Suprapubic skin (tissue), 4 donors: ENCODE data around the gene TMEM81. TPM values are rescaled to one million over a fixed set of nuclear protein-coding genes. Genes with fewer than 3 reads are reported as not detected.

Experiments used
- DNase-seq, 2 donors: peaks; one replicate each; pipeline ENCODE4 v3.0.0-alpha.2; 2019; ENCODE audit warnings: low spot score in 2 of 2
- H3K27ac ChIP-seq: fragments of 200-600 bp; sonication (generic); one replicate; pipeline ENCODE4 v1.5.1; 2019
- H3K27me3 ChIP-seq: fragments of 200-600 bp; sonication (generic); one replicate; pipeline ENCODE4 v1.5.1; 2019
- H3K36me3 ChIP-seq: fragments of 200-600 bp; sonication (generic); one replicate; pipeline ENCODE4 v1.5.1; 2019
- H3K4me1 ChIP-seq: fragments of 200-600 bp; sonication (generic); one replicate; pipeline ENCODE4 v1.5.1; 2019
- H3K4me3 ChIP-seq: fragments of 200-600 bp; sonication (generic); one replicate; pipeline ENCODE4 v1.5.1; 2019; ENCODE audit warnings: mild to moderate bottlenecking
- H3K9me3 ChIP-seq: fragments of 200-600 bp; sonication (generic); one replicate; pipeline ENCODE4 v1.5.1; 2019
- CTCF ChIP-seq, 2 donors: fragments of 200-600 bp in 1 of 2; fragments of 450-650 bp in 1 of 2; sonication (generic) in 1 of 2; IDR thresholded peaks; one replicate each; pipeline ENCODE4 v1.5.1; 2016 to 2019; ENCODE audit warnings: antibody characterized with exemption in 2 of 2, mild to moderate bottlenecking in 1 of 2, moderate library complexity in 1 of 2
- EP300 ChIP-seq: sonication (generic); formaldehyde crosslinking; IDR thresholded peaks from one replicate; pipeline ENCODE4 v1.6.1; 2017; ENCODE audit warnings: antibody characterized with exemption
- POLR2A ChIP-seq, 2 donors: fragments of 450-650 bp; IDR thresholded peaks; one replicate each; pipeline ENCODE4 v1.6.1; 2017; ENCODE audit warnings: antibody characterized with exemption in 2 of 2, mild to moderate bottlenecking in 2 of 2, moderate library complexity in 2 of 2
- POLR2AphosphoS5 ChIP-seq, 3 donors: sonication (generic); formaldehyde crosslinking; IDR thresholded peaks; one replicate each; pipeline ENCODE4 v1.6.1; 2017; ENCODE audit warnings: antibody characterized with exemption in 3 of 3
- WGBS: methylation state at CpG from one replicate; pipeline ENCODE4 v1.1.5; 2018; 5-methylcytosine and 5-hydroxymethylcytosine counted together
- total RNA-seq, 4 donors: library from RNA; depleted of rRNA; stranded (reverse); fragments of >200 nt; gene quantifications; one replicate each; pipeline ENCODE4 v1.1.0, GENCODE V29; 2016

The TMEM81 gene
- total RNA-seq, 4 donors from 2014 or later = 0.76 to 4.7 (median 2.8) TPM

GRCh38 chr1:205041998-205042910, 42.0 kb downstream of the TMEM81 start:
- H3K4me3 ChIP-seq = no peak overlapping the region
- H3K36me3 ChIP-seq = no peaks in the 10 kb centered on the region
- WGBS = 41% methylated on average over 13 of the region's 16 CpGs
- no peak for DNase-seq
- no peaks in the 10 kb centered on the region for H3K9me3 ChIP-seq
- TF ChIP-seq EP300 (no peak), POLR2AphosphoS5 (IDR thresholded peaks at IDR 0.05) (no peak), CTCF (IDR thresholded peaks at IDR 0.05) (no peak), POLR2A (IDR thresholded peaks at IDR 0.05) (no peak)
- H3K27ac ChIP-seq = no peak overlapping the region
- H3K27me3 ChIP-seq = peaks cover 69% of the 10 kb centered on the region
- H3K4me1 ChIP-seq = peaks cover 9% of the 10 kb centered on the region

- 40% methylated on average over 4 of the region's 4 CpGs for WGBS
- Histone ChIP-seq H3K27me3 (peaks cover 60% of the 10 kb centered on the region), H3K27ac (no peak overlapping the region), H3K9me3 (no peaks in the 10 kb centered on the region), H3K4me1 (peaks cover 9% of the 10 kb centered on the region), H3K4me3 (no peak overlapping the region), H3K36me3 (no peaks in the 10 kb centered on the region)
- no peak for DNase-seq
- no peak for TF ChIP-seq POLR2A (IDR thresholded peaks at IDR 0.05)
- no peak for TF ChIP-seq CTCF (IDR thresholded peaks at IDR 0.05)
Measured at GRCh38 chr1:205041001-205041715, 43.1 kb downstream of the TMEM81 start.

GRCh38 chr1:205038132-205038786, 46.0 kb downstream of the TMEM81 start:
- WGBS = 87% methylated on average over 4 of the region's 6 CpGs
- Histone ChIP-seq H3K4me1 (peaks cover 7% of the 10 kb centered on the region), H3K27ac (no peak overlapping the region), H3K9me3 (no peaks in the 10 kb centered on the region), H3K36me3 (no peaks in the 10 kb centered on the region), H3K4me3 (no peak overlapping the region), H3K27me3 (peaks cover 31% of the 10 kb centered on the region)
- TF ChIP-seq EP300 (no peak), POLR2AphosphoS5 (IDR thresholded peaks at IDR 0.05) (no peak), CTCF (IDR thresholded peaks at IDR 0.05) (no peak), POLR2A (IDR thresholded peaks at IDR 0.05) (no peak)
- no peak for DNase-seq

GRCh38 chr1:205037539-205037938, 46.7 kb downstream of the TMEM81 start:
- no peaks in the 10 kb centered on the region for H3K36me3 ChIP-seq
- no peak for DNase-seq
- 89% methylated on average over 9 of the region's 9 CpGs for WGBS
- H3K4me1 ChIP-seq = no peaks in the 10 kb centered on the region
- H3K27ac ChIP-seq = no peak overlapping the region
- H3K27me3 ChIP-seq = peaks cover 23% of the 10 kb centered on the region
- TF ChIP-seq CTCF (IDR thresholded peaks at IDR 0.05) (no peak), POLR2AphosphoS5 (IDR thresholded peaks at IDR 0.05) (no peak), POLR2A (IDR thresholded peaks at IDR 0.05) (no peak), EP300 (no peak)
- H3K9me3 ChIP-seq = no peaks in the 10 kb centered on the region
- H3K4me3 ChIP-seq = no peak overlapping the region

Other genes with a start within 250 kb of the TMEM81 start
- 10 to 100 TPM; 12.7 to 41.7 (median 19.2) TPM for gene NFASC, start 213.6 kb downstream of the TMEM81 start, total RNA-seq
- gene CNTN2, start 41.2 kb downstream of the TMEM81 start, total RNA-seq = 10 to 100 TPM in 1 of 4 donors, 1 to 10 TPM in 1, under 1 TPM in 2; 0.68 to 13.3 (median 1.7) TPM
- 10 to 100 TPM; 12.8 to 21.5 (median 19.0) TPM for gene RBBP5, start 37.5 kb upstream of the TMEM81 start, total RNA-seq
- gene DSTYK, start 127.2 kb upstream of the TMEM81 start, total RNA-seq = 10 to 100 TPM; 12.3 to 19.5 (median 17.4) TPM
- gene TMCC2, start 143.5 kb upstream of the TMEM81 start, total RNA-seq = 1 to 10 TPM; 3.1 to 4.3 (median 4.1) TPM
- gene NUAK2, start 237.3 kb upstream of the TMEM81 start, total RNA-seq = 10 to 100 TPM; 16.2 to 41.2 (median 30.2) TPM